WTC11 (cell line): ENCODE data around the gene DESI2. TPM values are rescaled to one million over a fixed set of nuclear protein-coding genes. Genes with fewer than 3 reads are reported as not detected.
A peak's percentile ranks its signal among the peaks of the same experiment; 100 is the strongest.

Experiments used
- ATAC-seq: fragments of 200-7000 bp; cut with Tn5 transposase; 2 replicates; pipeline ENCODE4 v1.10.0; 2021; ENCODE audit warnings: mild to moderate bottlenecking, moderate library complexity
- CTCF ChIA-PET: fragments of 300-600 bp; sonication (Branson Sonifier 250); formaldehyde crosslinking; loops from one replicate; lab custom pipeline; 2021; ENCODE audit warnings: antibody characterized with exemption; lab: Charles Lee
- POLR2A ChIA-PET: fragments of 350-600 bp; sonication (Branson Sonifier 250); formaldehyde crosslinking; loops from one replicate; lab custom pipeline; 2021; ENCODE audit warnings: antibody characterized with exemption; lab: Charles Lee
- DNase-seq: peaks from one replicate; pipeline ENCODE4 v3.0.0; 2021; ENCODE audit warnings: low spot score
- H3K27ac Mint-ChIP-seq: 2 replicates; pipeline ENCODE4 v1.8.0; 2021; ENCODE audit warnings: mixed read lengths
- H3K27me3 Mint-ChIP-seq: 2 replicates; pipeline ENCODE4 v1.8.0; 2021; ENCODE audit warnings: low read depth, mild to moderate bottlenecking, moderate library complexity, mixed read lengths
- H3K36me3 Mint-ChIP-seq: 2 replicates; pipeline ENCODE4 v1.8.0; 2021; ENCODE audit warnings: mixed read lengths
- H3K4me1 Mint-ChIP-seq: 2 replicates; pipeline ENCODE4 v1.8.0; 2022; ENCODE audit warnings: mixed read lengths
- H3K4me3 Mint-ChIP-seq: 2 replicates; pipeline ENCODE4 v1.8.0; 2021; ENCODE audit warnings: mild to moderate bottlenecking, moderate library complexity, mixed read lengths
- H3K9me3 Mint-ChIP-seq: 2 replicates; pipeline ENCODE4 v1.8.0; 2021; ENCODE audit warnings: mixed read lengths
- CREB1 ChIP-seq: sonication (generic); formaldehyde crosslinking; IDR thresholded peaks from 2 replicates; pipeline ENCODE4 v1.8.0; 2023; ENCODE audit warnings: mild to moderate bottlenecking, missing genetic modification reagents
- ESRRA ChIP-seq: sonication (generic); formaldehyde crosslinking; IDR thresholded peaks from 2 replicates; pipeline ENCODE4 v1.8.1; 2022; ENCODE audit warnings: mild to moderate bottlenecking, missing genetic modification reagents, borderline replicate concordance
- FOXJ3 ChIP-seq: sonication (generic); formaldehyde crosslinking; IDR thresholded peaks from 2 replicates; pipeline ENCODE4 v1.9.0; 2021; ENCODE audit warnings: missing genetic modification reagents, mild to moderate bottlenecking, borderline replicate concordance
- GRHL2 ChIP-seq: fragments of 250-450 bp; sonication (Bioruptor Pico); IDR thresholded peaks from 2 replicates; pipeline ENCODE4 v1.8.0; 2022; ENCODE audit warnings: mild to moderate bottlenecking, moderate library complexity; ENCODE audit not compliant: insufficient replicate concordance, severe bottlenecking
- GTF2I ChIP-seq: fragments of 250-450 bp; sonication (Bioruptor Pico); conservative IDR thresholded peaks from 2 replicates; pipeline ENCODE4 v1.4.0; 2021; ENCODE audit warnings: mild to moderate bottlenecking
- NFATC4 ChIP-seq: fragments of 250-450 bp; sonication (Bioruptor Pico); IDR thresholded peaks from 2 replicates; pipeline ENCODE4 v1.9.0; 2021; ENCODE audit warnings: mild to moderate bottlenecking
- OVOL2 ChIP-seq: fragments of 250-450 bp; sonication (Bioruptor Pico); IDR thresholded peaks from 2 replicates; pipeline ENCODE4 v1.9.0; 2021; ENCODE audit warnings: mild to moderate bottlenecking, borderline replicate concordance
- TCF7 ChIP-seq: sonication (generic); formaldehyde crosslinking; IDR thresholded peaks from 2 replicates; pipeline ENCODE4 v1.8.0; 2022; ENCODE audit warnings: mild to moderate bottlenecking, low read depth, missing genetic modification reagents, moderate library complexity
- TP53 ChIP-seq: sonication (generic); formaldehyde crosslinking; IDR thresholded peaks from 2 replicates; pipeline ENCODE4 v1.8.1; 2023; ENCODE audit warnings: mild to moderate bottlenecking, missing genetic modification reagents
- ZNF121 ChIP-seq: sonication (generic); formaldehyde crosslinking; IDR thresholded peaks from 2 replicates; pipeline ENCODE4 v1.8.0; 2023; ENCODE audit warnings: missing genetic modification reagents
- ZNF423 ChIP-seq: fragments of 250-450 bp; sonication (Bioruptor Pico); IDR thresholded peaks from 2 replicates; pipeline ENCODE4 v2.1.2; 2022; ENCODE audit warnings: mild to moderate bottlenecking, moderate library complexity
- total RNA-seq: library from RNA; stranded (reverse); gene quantifications from 3 replicates; pipeline ENCODE4 v1.2.3, GENCODE V29; 2021
- TF ChIP-seq, protein P1 (sequence below): sonication (generic); formaldehyde crosslinking; IDR thresholded peaks from 2 replicates; pipeline ENCODE4 v1.8.1; 2022; ENCODE audit warnings: mild to moderate bottlenecking, missing genetic modification reagents, moderate library complexity, borderline replicate concordance
- TF ChIP-seq, protein P2 (sequence below): fragments of 250-450 bp; sonication (Bioruptor Pico); IDR thresholded peaks from 2 replicates; pipeline ENCODE4 v1.9.0; 2021; ENCODE audit warnings: mild to moderate bottlenecking, borderline replicate concordance
- TF ChIP-seq, protein P3 (sequence below): sonication (generic); formaldehyde crosslinking; IDR thresholded peaks from 2 replicates; pipeline ENCODE4 v1.8.0; 2022; ENCODE audit warnings: mild to moderate bottlenecking, missing genetic modification reagents
- TF ChIP-seq, protein P4 (sequence below): sonication (generic); formaldehyde crosslinking; IDR thresholded peaks from 2 replicates; pipeline ENCODE4 v1.8.1; 2023; ENCODE audit warnings: mild to moderate bottlenecking, moderate library complexity, missing genetic modification reagents
- TF ChIP-seq, protein P5 (sequence below): fragments of 250-450 bp; sonication (Bioruptor Pico); IDR thresholded peaks from 2 replicates; pipeline ENCODE4 v1.9.0; 2021; ENCODE audit warnings: mild to moderate bottlenecking
- TF ChIP-seq, protein P6 (sequence below): sonication (generic); formaldehyde crosslinking; IDR thresholded peaks from 2 replicates; pipeline ENCODE4 v1.8.1; 2023; ENCODE audit warnings: mild to moderate bottlenecking, missing genetic modification reagents

The DESI2 gene
- total RNA-seq, 1 experiment from 2014 or later = 108 TPM

DNA sequence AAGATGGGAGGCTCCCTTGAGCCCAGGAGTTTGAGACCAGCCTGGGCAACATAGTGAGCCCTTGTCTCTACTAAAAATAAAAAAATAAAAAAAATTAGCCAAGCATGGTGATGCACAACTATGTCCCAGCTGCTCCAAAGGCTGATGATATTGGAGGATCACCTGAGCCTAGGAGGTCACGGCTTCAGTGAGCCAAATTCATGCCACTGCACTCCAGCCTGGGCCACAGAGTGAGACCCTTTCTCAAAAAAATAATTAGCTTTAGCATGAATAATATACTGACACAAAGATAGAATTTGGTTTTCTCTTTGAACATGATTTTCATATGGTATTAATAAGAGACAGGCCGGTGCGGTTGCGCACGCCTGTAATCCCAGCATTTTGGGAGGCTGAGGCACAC is 88.8 kb downstream of the DESI2 start:
- ATAC-seq (no peak), DNase-seq (no peak)
- H3K27me3 Mint-ChIP-seq = no peaks in the 10 kb centered on the region
- peaks cover 11% of the 10 kb centered on the region for H3K4me1 Mint-ChIP-seq
- ChIA-PET CTCF (no interaction called here), POLR2A (interaction anchor here (0.7 kb wide), 2 partner anchors 10 to 121 kb away, joined by 5 to 8 read pairs; no protein-coding TSS in a partner anchor)
- no peaks in the 10 kb centered on the region for H3K36me3 Mint-ChIP-seq
- H3K27ac Mint-ChIP-seq = no peak overlapping the region
- peaks cover 7% of the 10 kb centered on the region; the same call in 1 of the 2 replicates for H3K9me3 Mint-ChIP-seq
- H3K4me3 Mint-ChIP-seq = no peak overlapping the region
- TF ChIP-seq TCF7 (no peak), ZNF121 (CRISPR knock-in tag) (0 out of 2 replicates have a peak, but pooled peaks have one; percentile 53), ESRRA (CRISPR knock-in tag) (no peak)

DNA sequence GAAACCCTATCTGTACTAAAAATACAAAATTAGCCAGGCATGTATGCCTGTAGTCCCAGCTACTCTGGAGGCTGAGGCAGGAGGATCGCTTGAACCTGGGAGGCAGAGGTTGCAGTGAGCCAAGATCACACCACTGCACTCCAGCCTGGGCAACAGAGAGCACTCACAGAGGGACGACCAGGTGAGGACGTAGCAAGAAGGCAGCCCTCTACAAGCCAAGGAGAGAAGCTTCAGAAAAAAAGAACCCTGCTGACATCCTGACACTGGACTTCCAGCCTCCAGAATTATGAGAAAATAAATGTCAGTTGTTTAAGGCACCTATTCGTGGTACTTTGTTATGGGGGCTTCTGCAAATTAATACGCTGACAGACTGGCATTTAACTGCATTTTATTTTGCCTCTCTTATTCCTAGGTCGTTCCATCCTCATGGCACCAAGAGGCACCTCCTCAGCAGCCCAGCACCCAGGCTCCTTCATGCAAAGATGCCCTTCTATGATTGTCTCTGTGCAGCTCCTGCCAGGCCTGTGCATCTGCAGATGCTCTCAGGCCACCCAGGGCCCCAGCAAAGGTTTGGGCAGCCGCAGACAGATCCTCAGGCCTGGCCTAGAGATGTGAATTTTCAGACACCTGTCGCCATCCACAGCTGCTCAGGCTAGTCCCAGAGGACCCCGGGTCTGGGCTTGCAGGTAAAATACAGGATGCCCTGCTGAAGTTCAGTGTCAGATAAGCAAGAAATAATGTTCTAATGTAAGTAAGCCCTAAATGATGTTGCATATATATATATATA is 96.5 kb downstream of the DESI2 start:
- Mint-ChIP-seq H3K36me3 (no peaks in the 10 kb centered on the region), H3K27ac (no peak overlapping the region), H3K4me3 (no peak overlapping the region), H3K4me1 (peaks cover 3% of the 10 kb centered on the region), H3K9me3 (no peaks in the 10 kb centered on the region), H3K27me3 (no peaks in the 10 kb centered on the region)
- no peak for DNase-seq
- no peak for TF ChIP-seq GRHL2 (CRISPR knock-in tag)
- TF ChIP-seq ZNF423 (CRISPR knock-in tag) = no peak
- TF ChIP-seq, protein P1, sequence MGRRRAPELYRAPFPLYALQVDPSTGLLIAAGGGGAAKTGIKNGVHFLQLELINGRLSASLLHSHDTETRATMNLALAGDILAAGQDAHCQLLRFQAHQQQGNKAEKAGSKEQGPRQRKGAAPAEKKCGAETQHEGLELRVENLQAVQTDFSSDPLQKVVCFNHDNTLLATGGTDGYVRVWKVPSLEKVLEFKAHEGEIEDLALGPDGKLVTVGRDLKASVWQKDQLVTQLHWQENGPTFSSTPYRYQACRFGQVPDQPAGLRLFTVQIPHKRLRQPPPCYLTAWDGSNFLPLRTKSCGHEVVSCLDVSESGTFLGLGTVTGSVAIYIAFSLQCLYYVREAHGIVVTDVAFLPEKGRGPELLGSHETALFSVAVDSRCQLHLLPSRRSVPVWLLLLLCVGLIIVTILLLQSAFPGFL (CRISPR knock-in tag) = no peak
- TF ChIP-seq, protein P2, sequence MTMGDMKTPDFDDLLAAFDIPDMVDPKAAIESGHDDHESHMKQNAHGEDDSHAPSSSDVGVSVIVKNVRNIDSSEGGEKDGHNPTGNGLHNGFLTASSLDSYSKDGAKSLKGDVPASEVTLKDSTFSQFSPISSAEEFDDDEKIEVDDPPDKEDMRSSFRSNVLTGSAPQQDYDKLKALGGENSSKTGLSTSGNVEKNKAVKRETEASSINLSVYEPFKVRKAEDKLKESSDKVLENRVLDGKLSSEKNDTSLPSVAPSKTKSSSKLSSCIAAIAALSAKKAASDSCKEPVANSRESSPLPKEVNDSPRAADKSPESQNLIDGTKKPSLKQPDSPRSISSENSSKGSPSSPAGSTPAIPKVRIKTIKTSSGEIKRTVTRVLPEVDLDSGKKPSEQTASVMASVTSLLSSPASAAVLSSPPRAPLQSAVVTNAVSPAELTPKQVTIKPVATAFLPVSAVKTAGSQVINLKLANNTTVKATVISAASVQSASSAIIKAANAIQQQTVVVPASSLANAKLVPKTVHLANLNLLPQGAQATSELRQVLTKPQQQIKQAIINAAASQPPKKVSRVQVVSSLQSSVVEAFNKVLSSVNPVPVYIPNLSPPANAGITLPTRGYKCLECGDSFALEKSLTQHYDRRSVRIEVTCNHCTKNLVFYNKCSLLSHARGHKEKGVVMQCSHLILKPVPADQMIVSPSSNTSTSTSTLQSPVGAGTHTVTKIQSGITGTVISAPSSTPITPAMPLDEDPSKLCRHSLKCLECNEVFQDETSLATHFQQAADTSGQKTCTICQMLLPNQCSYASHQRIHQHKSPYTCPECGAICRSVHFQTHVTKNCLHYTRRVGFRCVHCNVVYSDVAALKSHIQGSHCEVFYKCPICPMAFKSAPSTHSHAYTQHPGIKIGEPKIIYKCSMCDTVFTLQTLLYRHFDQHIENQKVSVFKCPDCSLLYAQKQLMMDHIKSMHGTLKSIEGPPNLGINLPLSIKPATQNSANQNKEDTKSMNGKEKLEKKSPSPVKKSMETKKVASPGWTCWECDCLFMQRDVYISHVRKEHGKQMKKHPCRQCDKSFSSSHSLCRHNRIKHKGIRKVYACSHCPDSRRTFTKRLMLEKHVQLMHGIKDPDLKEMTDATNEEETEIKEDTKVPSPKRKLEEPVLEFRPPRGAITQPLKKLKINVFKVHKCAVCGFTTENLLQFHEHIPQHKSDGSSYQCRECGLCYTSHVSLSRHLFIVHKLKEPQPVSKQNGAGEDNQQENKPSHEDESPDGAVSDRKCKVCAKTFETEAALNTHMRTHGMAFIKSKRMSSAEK (CRISPR knock-in tag) = no peak
- TF ChIP-seq TP53 (CRISPR knock-in tag) = no peak
- no peak for TF ChIP-seq CREB1
- no peak for TF ChIP-seq GTF2I (CRISPR knock-in tag)
- TF ChIP-seq, protein P3, sequence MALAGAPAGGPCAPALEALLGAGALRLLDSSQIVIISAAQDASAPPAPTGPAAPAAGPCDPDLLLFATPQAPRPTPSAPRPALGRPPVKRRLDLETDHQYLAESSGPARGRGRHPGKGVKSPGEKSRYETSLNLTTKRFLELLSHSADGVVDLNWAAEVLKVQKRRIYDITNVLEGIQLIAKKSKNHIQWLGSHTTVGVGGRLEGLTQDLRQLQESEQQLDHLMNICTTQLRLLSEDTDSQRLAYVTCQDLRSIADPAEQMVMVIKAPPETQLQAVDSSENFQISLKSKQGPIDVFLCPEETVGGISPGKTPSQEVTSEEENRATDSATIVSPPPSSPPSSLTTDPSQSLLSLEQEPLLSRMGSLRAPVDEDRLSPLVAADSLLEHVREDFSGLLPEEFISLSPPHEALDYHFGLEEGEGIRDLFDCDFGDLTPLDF (CRISPR knock-in tag) = no peak
- TF ChIP-seq NFATC4 (CRISPR knock-in tag) = no peak
- ChIA-PET CTCF (no interaction called here), POLR2A (no interaction called here)
- ATAC-seq = no peak

DNA sequence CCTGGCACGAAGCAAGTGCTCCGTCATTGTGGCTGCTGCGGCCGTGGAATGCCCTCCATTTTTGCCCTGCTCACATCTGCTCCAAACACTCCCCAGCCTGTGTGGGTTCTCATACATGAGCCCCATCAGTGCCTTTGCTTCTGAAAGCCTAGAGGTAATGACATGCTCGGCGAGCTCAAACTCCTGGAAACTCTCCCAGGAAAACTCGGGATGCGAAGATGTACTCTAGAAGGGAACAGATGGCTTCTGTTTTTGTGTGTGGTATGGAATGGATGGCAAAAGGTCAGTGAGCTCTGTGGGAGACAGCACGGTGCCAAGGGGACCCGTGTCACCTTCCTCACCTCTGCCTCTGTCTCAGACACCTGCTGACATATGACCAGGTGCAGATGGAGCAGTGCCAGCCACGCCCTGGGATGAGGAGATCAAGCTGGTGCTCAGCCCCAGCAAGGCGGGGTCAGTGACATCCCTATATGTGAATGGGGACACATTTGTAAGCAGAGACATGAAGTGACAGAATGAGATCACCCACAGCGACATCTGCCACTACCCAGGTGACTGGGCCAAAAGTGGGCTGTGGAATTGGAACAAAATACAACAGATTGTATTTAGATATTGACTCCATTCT is 98.5 kb downstream of the DESI2 start:
- no peak for DNase-seq
- ChIA-PET POLR2A (no interaction called here), CTCF (no interaction called here)
- Mint-ChIP-seq H3K27ac (no peak overlapping the region), H3K4me1 (peaks cover 5% of the 10 kb centered on the region), H3K36me3 (no peaks in the 10 kb centered on the region), H3K4me3 (no peak overlapping the region), H3K27me3 (no peaks in the 10 kb centered on the region), H3K9me3 (no peaks in the 10 kb centered on the region)
- no peak for ATAC-seq
- TF ChIP-seq, protein P4, sequence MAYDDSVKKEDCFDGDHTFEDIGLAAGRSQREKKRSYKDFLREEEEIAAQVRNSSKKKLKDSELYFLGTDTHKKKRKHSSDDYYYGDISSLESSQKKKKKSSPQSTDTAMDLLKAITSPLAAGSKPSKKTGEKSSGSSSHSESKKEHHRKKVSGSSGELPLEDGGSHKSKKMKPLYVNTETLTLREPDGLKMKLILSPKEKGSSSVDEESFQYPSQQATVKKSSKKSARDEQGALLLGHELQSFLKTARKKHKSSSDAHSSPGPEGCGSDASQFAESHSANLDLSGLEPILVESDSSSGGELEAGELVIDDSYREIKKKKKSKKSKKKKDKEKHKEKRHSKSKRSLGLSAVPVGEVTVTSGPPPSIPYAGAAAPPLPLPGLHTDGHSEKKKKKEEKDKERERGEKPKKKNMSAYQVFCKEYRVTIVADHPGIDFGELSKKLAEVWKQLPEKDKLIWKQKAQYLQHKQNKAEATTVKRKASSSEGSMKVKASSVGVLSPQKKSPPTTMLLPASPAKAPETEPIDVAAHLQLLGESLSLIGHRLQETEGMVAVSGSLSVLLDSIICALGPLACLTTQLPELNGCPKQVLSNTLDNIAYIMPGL (CRISPR knock-in tag) = no peak
- TF ChIP-seq, protein P5, sequence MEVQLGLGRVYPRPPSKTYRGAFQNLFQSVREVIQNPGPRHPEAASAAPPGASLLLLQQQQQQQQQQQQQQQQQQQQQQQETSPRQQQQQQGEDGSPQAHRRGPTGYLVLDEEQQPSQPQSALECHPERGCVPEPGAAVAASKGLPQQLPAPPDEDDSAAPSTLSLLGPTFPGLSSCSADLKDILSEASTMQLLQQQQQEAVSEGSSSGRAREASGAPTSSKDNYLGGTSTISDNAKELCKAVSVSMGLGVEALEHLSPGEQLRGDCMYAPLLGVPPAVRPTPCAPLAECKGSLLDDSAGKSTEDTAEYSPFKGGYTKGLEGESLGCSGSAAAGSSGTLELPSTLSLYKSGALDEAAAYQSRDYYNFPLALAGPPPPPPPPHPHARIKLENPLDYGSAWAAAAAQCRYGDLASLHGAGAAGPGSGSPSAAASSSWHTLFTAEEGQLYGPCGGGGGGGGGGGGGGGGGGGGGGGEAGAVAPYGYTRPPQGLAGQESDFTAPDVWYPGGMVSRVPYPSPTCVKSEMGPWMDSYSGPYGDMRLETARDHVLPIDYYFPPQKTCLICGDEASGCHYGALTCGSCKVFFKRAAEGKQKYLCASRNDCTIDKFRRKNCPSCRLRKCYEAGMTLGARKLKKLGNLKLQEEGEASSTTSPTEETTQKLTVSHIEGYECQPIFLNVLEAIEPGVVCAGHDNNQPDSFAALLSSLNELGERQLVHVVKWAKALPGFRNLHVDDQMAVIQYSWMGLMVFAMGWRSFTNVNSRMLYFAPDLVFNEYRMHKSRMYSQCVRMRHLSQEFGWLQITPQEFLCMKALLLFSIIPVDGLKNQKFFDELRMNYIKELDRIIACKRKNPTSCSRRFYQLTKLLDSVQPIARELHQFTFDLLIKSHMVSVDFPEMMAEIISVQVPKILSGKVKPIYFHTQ (CRISPR knock-in tag) = no peak
- TF ChIP-seq, protein P6, sequence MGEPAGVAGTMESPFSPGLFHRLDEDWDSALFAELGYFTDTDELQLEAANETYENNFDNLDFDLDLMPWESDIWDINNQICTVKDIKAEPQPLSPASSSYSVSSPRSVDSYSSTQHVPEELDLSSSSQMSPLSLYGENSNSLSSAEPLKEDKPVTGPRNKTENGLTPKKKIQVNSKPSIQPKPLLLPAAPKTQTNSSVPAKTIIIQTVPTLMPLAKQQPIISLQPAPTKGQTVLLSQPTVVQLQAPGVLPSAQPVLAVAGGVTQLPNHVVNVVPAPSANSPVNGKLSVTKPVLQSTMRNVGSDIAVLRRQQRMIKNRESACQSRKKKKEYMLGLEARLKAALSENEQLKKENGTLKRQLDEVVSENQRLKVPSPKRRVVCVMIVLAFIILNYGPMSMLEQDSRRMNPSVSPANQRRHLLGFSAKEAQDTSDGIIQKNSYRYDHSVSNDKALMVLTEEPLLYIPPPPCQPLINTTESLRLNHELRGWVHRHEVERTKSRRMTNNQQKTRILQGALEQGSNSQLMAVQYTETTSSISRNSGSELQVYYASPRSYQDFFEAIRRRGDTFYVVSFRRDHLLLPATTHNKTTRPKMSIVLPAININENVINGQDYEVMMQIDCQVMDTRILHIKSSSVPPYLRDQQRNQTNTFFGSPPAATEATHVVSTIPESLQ = no peak
- TF ChIP-seq OVOL2 (CRISPR knock-in tag) (no peak), FOXJ3 (CRISPR knock-in tag) (no peak), ZNF423 (CRISPR knock-in tag) (no peak)
